Measurements from ENCODE around the gene ZNF503. TPM values are rescaled to one million over a fixed set of nuclear protein-coding genes. Genes with fewer than 3 reads are reported as not detected.

Gene ZNF503
- total RNA-seq, 2 experiments from 2014 or later = 0.38 to 0.47 TPM

GRCh38 chr10:75403939-75404814 lies 2.6 kb upstream of the ZNF503 start:
- DNase-seq (no peak), ATAC-seq (ENCODE audit: poor library complexity) (no peak)
- H3K27ac ChIP-seq (ENCODE audit: low read depth in 1 of 2, low read length in 2 of 2) = no peak overlapping the region
- peaks cover 70% of the 10 kb centered on the region for H3K27me3 Mint-ChIP-seq
- no peak overlapping the region for H3K4me3 ChIP-seq (ENCODE audit: low read length)
- POLR2A ChIA-PET = no interaction called here
- no peaks in the 10 kb centered on the region for H3K36me3 Mint-ChIP-seq (ENCODE audit: low read depth)
- H3K9me3 ChIP-seq (ENCODE audit: control insufficient read depth in 1 of 2, insufficient read depth in 1 of 2, low read length in 2 of 2) = peaks cover 0 to 44% of the 10 kb centered on the region in 2 experiments
- peaks cover 78 to 91% of the 10 kb centered on the region in 2 experiments for H3K27me3 ChIP-seq (ENCODE audit: control insufficient read depth in 1 of 2, insufficient read depth in 2 of 2, low read length in 2 of 2)
- peaks cover 47% of the 10 kb centered on the region for H3K4me1 Mint-ChIP-seq (ENCODE audit: low read depth)
- intact Hi-C loops (cut with DNase I, micrococcal nuclease) = loop anchor here (5.0 to 10.0 kb wide), 5 partner anchors 683 to 1711 kb away; no protein-coding TSS in a partner anchor
- no peaks in the 10 kb centered on the region for H3K36me3 ChIP-seq (ENCODE audit: insufficient read depth, low read length)
- H3K4me3 Mint-ChIP-seq = peak overlapping the region; percentile 11
- H3K27ac Mint-ChIP-seq = no peak overlapping the region
- no peak for TF ChIP-seq CTCF (IDR thresholded peaks at IDR 0.05)
- H3K4me1 ChIP-seq (ENCODE audit: insufficient read depth, low read length) = peaks cover 66% of the 10 kb centered on the region
- no peaks in the 10 kb centered on the region for H3K9me3 Mint-ChIP-seq
- CTCF ChIA-PET = no interaction called here

DNA sequence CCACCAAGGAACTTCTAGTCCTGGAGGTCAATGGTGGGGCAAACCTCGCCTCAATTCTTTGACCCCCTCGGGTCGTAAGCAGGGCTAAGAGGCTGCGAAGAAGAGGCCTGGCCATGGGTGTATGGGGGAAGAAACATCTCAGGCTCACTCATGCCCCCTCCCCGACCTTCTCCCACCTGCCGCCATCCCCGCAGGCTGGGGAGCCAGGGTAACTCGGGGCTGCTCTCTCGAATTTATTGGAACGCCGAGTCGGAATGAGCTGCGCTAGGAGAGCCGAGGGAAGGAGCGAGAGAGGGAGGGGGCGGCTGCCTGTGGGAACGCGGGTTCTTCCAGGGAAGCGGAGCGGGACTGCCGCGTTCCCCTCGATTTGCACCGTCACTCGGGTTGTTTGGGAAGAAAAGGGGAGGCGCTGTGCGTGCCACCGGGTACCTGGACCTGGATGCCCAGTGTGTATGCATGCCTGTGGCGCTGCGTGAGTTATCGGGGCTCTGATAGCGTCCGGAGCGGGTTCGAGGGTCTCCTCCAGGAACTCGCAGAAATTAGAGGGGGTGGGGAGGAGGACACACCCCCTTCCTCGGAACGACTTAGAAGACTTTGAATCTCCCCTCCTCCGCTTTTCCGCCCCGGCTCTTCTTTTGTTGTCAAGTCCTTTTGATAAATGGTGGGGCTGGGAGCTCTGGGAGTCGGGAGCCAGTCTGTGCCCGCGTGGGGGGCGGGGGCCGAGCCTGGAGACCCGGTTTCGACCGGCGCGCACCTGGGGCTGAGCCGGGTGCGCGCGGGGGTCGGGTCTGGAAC lies 1.8 kb upstream of the ZNF503 start:
- Mint-ChIP-seq H3K27ac (no peak overlapping the region), H3K27me3 (peaks cover 67% of the 10 kb centered on the region), H3K4me1 (ENCODE audit: low read depth) (peaks cover 44% of the 10 kb centered on the region), H3K4me3 (peak overlapping the region; percentile 77), H3K9me3 (no peaks in the 10 kb centered on the region), H3K36me3 (ENCODE audit: low read depth) (no peaks in the 10 kb centered on the region)
- POLR2A ChIA-PET = no interaction called here
- DNase-seq (no peak), ATAC-seq (ENCODE audit: poor library complexity) (no peak)
- CTCF ChIA-PET = no interaction called here
- Histone ChIP-seq H3K4me3 (ENCODE audit: low read length) (peak overlapping the region; percentile 62), H3K4me1 (ENCODE audit: insufficient read depth, low read length) (peaks cover 57% of the 10 kb centered on the region), H3K27me3 (ENCODE audit: control insufficient read depth in 1 of 2, insufficient read depth in 2 of 2, low read length in 2 of 2) (peaks cover 73 to 91% of the 10 kb centered on the region in 2 experiments), H3K9me3 (ENCODE audit: control insufficient read depth in 1 of 2, insufficient read depth in 1 of 2, low read length in 2 of 2) (peaks cover 0 to 46% of the 10 kb centered on the region in 2 experiments), H3K36me3 (ENCODE audit: insufficient read depth, low read length) (no peaks in the 10 kb centered on the region), H3K27ac (ENCODE audit: low read depth in 1 of 2, low read length in 2 of 2) (no peak overlapping the region)
- no peak for TF ChIP-seq CTCF (IDR thresholded peaks at IDR 0.05)
- intact Hi-C loops (cut with DNase I, micrococcal nuclease) = loop anchor here (5.0 to 10.0 kb wide), 5 partner anchors 684 to 1711 kb away; no protein-coding TSS in a partner anchor

GRCh38 chr10:75402486-75403143 lies 1.1 kb upstream of the ZNF503 start:
- Mint-ChIP-seq H3K9me3 (no peaks in the 10 kb centered on the region), H3K4me1 (ENCODE audit: low read depth) (peaks cover 40% of the 10 kb centered on the region), H3K36me3 (ENCODE audit: low read depth) (no peaks in the 10 kb centered on the region), H3K27me3 (peaks cover 71% of the 10 kb centered on the region), H3K27ac (no peak overlapping the region), H3K4me3 (peak overlapping the region; percentile 77)
- no peak for TF ChIP-seq CTCF (IDR thresholded peaks at IDR 0.05)
- peaks cover 51% of the 10 kb centered on the region for H3K4me1 ChIP-seq (ENCODE audit: insufficient read depth, low read length)
- ChIA-PET POLR2A (no interaction called here), CTCF (no interaction called here)
- H3K27ac ChIP-seq (ENCODE audit: low read depth in 1 of 2, low read length in 2 of 2) = no peak overlapping the region
- intact Hi-C loops (cut with DNase I, micrococcal nuclease) = loop anchor here (5.0 to 10.0 kb wide), 5 partner anchors 685 to 1712 kb away; no protein-coding TSS in a partner anchor
- DNase-seq = peak in 2 of 14 experiments; percentile 37 to 39
- no peaks in the 10 kb centered on the region for H3K36me3 ChIP-seq (ENCODE audit: insufficient read depth, low read length)
- H3K27me3 ChIP-seq (ENCODE audit: control insufficient read depth in 1 of 2, insufficient read depth in 2 of 2, low read length in 2 of 2) = peaks cover 69 to 92% of the 10 kb centered on the region in 2 experiments
- peaks cover 0 to 43% of the 10 kb centered on the region in 2 experiments for H3K9me3 ChIP-seq (ENCODE audit: control insufficient read depth in 1 of 2, insufficient read depth in 1 of 2, low read length in 2 of 2)
- peak overlapping the region; percentile 62 for H3K4me3 ChIP-seq (ENCODE audit: low read length)
- no peak for ATAC-seq (ENCODE audit: poor library complexity)

Measured in CD4-positive, alpha-beta T cell (primary cell).